ENCODE measurements around the gene ACAD11.

ACAD11 gene

GRCh38 chr3:132509506-132509905, 150.1 kb downstream of the ACAD11 start:
- DNase-seq (ENCODE audit: low read depth): no peak

GRCh38 chr3:132509096-132509495, 150.5 kb downstream of the ACAD11 start:
- no peak for DNase-seq (ENCODE audit: low read depth)

Measured in activated T-helper 9 cell treated with anti-CD3 and anti-CD28 coated beads, Interleukin-2, amount 50 U/mL, for 16 hours (primary cell).